Chondrocyte (in vitro differentiated cells): ENCODE measurements around the gene TM2D3. TPM values are rescaled to one million over a fixed set of nuclear protein-coding genes. Genes with fewer than 3 reads are reported as not detected.

Experiments used
- DNase-seq: peaks from one replicate; pipeline ENCODE4 v3.0.0; 2021; ENCODE audit warnings: mixed read lengths, low spot score
- H3K27ac Mint-ChIP-seq: one replicate; pipeline ENCODE4 v1.8.0; 2021; ENCODE audit warnings: mild to moderate bottlenecking, moderate library complexity, mixed read lengths; ENCODE audit not compliant: unreplicated experiment
- H3K27me3 Mint-ChIP-seq: 2 replicates; pipeline ENCODE4 v1.8.0; 2021; ENCODE audit warnings: low read depth, mixed read lengths
- H3K36me3 Mint-ChIP-seq: 2 replicates; pipeline ENCODE4 v1.8.0; 2021; ENCODE audit warnings: low read depth, mixed read lengths
- H3K4me1 Mint-ChIP-seq: 2 replicates; pipeline ENCODE4 v1.8.0; 2021; ENCODE audit warnings: low read depth, mild to moderate bottlenecking, mixed read lengths
- H3K4me3 Mint-ChIP-seq: one replicate; pipeline ENCODE4 v1.8.0; 2021; ENCODE audit warnings: mild to moderate bottlenecking, moderate library complexity, mixed read lengths; ENCODE audit not compliant: unreplicated experiment
- H3K9me3 Mint-ChIP-seq: 2 replicates; pipeline ENCODE4 v1.8.0; 2021; ENCODE audit warnings: low read depth, mixed read lengths
- CTCF ChIP-seq: fragments of 200-600 bp; sonication (generic); IDR thresholded peaks from 2 replicates; pipeline ENCODE4 v1.5.0; 2021; ENCODE audit warnings: antibody characterized with exemption, mild to moderate bottlenecking, moderate library complexity
- total RNA-seq: library from RNA; stranded (reverse); gene quantifications from 3 replicates; pipeline ENCODE4 v1.2.1, GENCODE V29; 2021

The TM2D3 gene
- total RNA-seq, 1 donor from 2014 or later: 44.7 TPM

GRCh38 chr15:101614761-101615160, 37.4 kb downstream of the TM2D3 start:
- no peak for TF ChIP-seq CTCF
- Mint-ChIP-seq H3K4me3 (no peak overlapping the region), H3K9me3 (no peaks in the 10 kb centered on the region), H3K36me3 (no peaks in the 10 kb centered on the region), H3K27ac (no peak overlapping the region), H3K4me1 (peaks cover 25% of the 10 kb centered on the region), H3K27me3 (peaks cover 2% of the 10 kb centered on the region)
- DNase-seq: no peak

GRCh38 chr15:101614001-101614585, 38.1 kb downstream of the TM2D3 start:
- Mint-ChIP-seq H3K9me3 (no peaks in the 10 kb centered on the region), H3K27me3 (peaks cover 2% of the 10 kb centered on the region), H3K4me1 (peaks cover 25% of the 10 kb centered on the region), H3K4me3 (no peak overlapping the region), H3K27ac (no peak overlapping the region), H3K36me3 (no peaks in the 10 kb centered on the region)
- TF ChIP-seq CTCF: no peak
- no peak for DNase-seq

- no peak for DNase-seq
Measured at GRCh38 chr15:101613130-101614000, 38.8 kb downstream of the TM2D3 start.

GRCh38 chr15:101612676-101613075, 39.5 kb downstream of the TM2D3 start:
- H3K27me3 Mint-ChIP-seq: peaks cover 2% of the 10 kb centered on the region
- DNase-seq: no peak
- H3K4me3 Mint-ChIP-seq: no peak overlapping the region
- H3K36me3 Mint-ChIP-seq: no peaks in the 10 kb centered on the region
- no peak overlapping the region for H3K27ac Mint-ChIP-seq
- H3K9me3 Mint-ChIP-seq: no peaks in the 10 kb centered on the region
- TF ChIP-seq CTCF: no peak
- peaks cover 30% of the 10 kb centered on the region for H3K4me1 Mint-ChIP-seq

More at GRCh38 chr15:101613130-101614000, 38.8 kb downstream of the TM2D3 start:
- H3K27ac Mint-ChIP-seq: peak overlapping the region; percentile 69
- no peaks in the 10 kb centered on the region for H3K9me3 Mint-ChIP-seq
- no peak for TF ChIP-seq CTCF
- H3K4me3 Mint-ChIP-seq: no peak overlapping the region
- H3K36me3 Mint-ChIP-seq: no peaks in the 10 kb centered on the region
- peaks cover 25% of the 10 kb centered on the region for H3K4me1 Mint-ChIP-seq
- H3K27me3 Mint-ChIP-seq: peaks cover 2% of the 10 kb centered on the region

GRCh38 chr15:101611580-101612299, 40.4 kb downstream of the TM2D3 start:
- Mint-ChIP-seq H3K27ac (no peak overlapping the region), H3K4me3 (no peak overlapping the region), H3K9me3 (no peaks in the 10 kb centered on the region), H3K27me3 (peaks cover 3% of the 10 kb centered on the region), H3K4me1 (peaks cover 29% of the 10 kb centered on the region), H3K36me3 (no peaks in the 10 kb centered on the region)
- no peak for DNase-seq
- TF ChIP-seq CTCF: no peak
